H1 (cell line): ENCODE data around the gene PRR20B. TPM values are rescaled to one million over a fixed set of nuclear protein-coding genes. Genes with fewer than 3 reads are reported as not detected.

Experiments
- CTCF ChIA-PET: fragments of 300-600 bp; sonication (Branson Sonifier 250); formaldehyde crosslinking; loops from one replicate; lab custom pipeline; 2021; ENCODE audit not compliant: partially characterized antibody; lab: Charles Lee
- POLR2A ChIA-PET: fragments of 300-600 bp; sonication (Branson Sonifier 250); formaldehyde crosslinking; loops from one replicate; lab custom pipeline; 2021; ENCODE audit warnings: inconsistent platforms; ENCODE audit not compliant: partially characterized antibody; lab: Charles Lee
- DNase-seq, 2 experiments: peaks; one replicate each; pipeline versions ENCODE4 v3.0.0 to v3.0.0-alpha.2; 2010 to 2022; ENCODE audit warnings: low spot score in 2 of 2, low read depth in 1 of 2, mixed read lengths in 1 of 2
- FAIRE-seq: peaks from 2 replicates; lab custom pipeline; 2011; peaks lifted over from hg19 to GRCh38; lab: Jason Lieb, UNC
- H2AFZ ChIP-seq: 2 replicates; pipeline ENCODE4 v1.8.1; 2012; ENCODE audit warnings: low read length, inconsistent platforms
- H2AK5ac ChIP-seq: 2 replicates; pipeline ENCODE4 v1.6.1; 2013; ENCODE audit warnings: low read depth, low read length
- H2BK120ac ChIP-seq: replicated peaks from 2 replicates; pipeline ENCODE3; 2013; ENCODE audit warnings: low read depth, low read length, inconsistent platforms
- H2BK12ac ChIP-seq: 2 replicates; pipeline ENCODE4 v1.6.1; 2013; ENCODE audit warnings: low read depth, low read length
- H2BK15ac ChIP-seq: 2 replicates; pipeline ENCODE4 v1.6.1; 2013; ENCODE audit warnings: low read length
- H2BK20ac ChIP-seq: 2 replicates; pipeline ENCODE4 v1.6.1; 2013; ENCODE audit warnings: low read length
- H2BK5ac ChIP-seq: 2 replicates; pipeline ENCODE4 v1.6.1; 2013; ENCODE audit warnings: low read depth, low read length
- H3K14ac ChIP-seq: 2 replicates; pipeline ENCODE4 v1.6.1; 2013; ENCODE audit warnings: inconsistent platforms; ENCODE audit not compliant: insufficient read length
- H3K18ac ChIP-seq: 2 replicates; pipeline ENCODE4 v1.6.1; 2013; ENCODE audit warnings: low read length; ENCODE audit errors: extremely low read depth
- H3K23ac ChIP-seq: 2 replicates; pipeline ENCODE4 v1.6.1; 2013; ENCODE audit warnings: inconsistent platforms; ENCODE audit not compliant: insufficient read length
- H3K23me2 ChIP-seq: 2 replicates; pipeline ENCODE4 v1.6.1; 2013; ENCODE audit warnings: low read depth, low read length
- H3K27ac ChIP-seq: 2 replicates; pipeline ENCODE4 v1.6.1; 2011; ENCODE audit warnings: low read depth, low read length, inconsistent platforms
- H3K27me3 ChIP-seq, 4 experiments: replicated peaks in 1 of 4; 1 replicate in 1 of 4; 2 replicates in 3 of 4; pipeline versions ENCODE4 v1.6.1 to v1.8.1; 2011 to 2013; ENCODE audit warnings: low read length in 3 of 4, mild to moderate bottlenecking in 3 of 4, inconsistent platforms in 2 of 4, mixed read lengths in 2 of 4, moderate library complexity in 1 of 4; ENCODE audit not compliant: control insufficient read depth in 3 of 4, insufficient read depth in 3 of 4; ENCODE audit errors: extremely low read depth in 1 of 4
- H3K36me3 ChIP-seq, 4 experiments: 2 replicates each; pipeline versions ENCODE4 v1.6.1 to v1.8.1; 2011 to 2013; ENCODE audit warnings: mild to moderate bottlenecking in 4 of 4, low read length in 3 of 4, moderate library complexity in 2 of 4, control low read depth in 1 of 4, inconsistent platforms in 1 of 4; ENCODE audit not compliant: insufficient read depth in 4 of 4, control insufficient read depth in 2 of 4
- H3K4ac ChIP-seq: replicated peaks from 2 replicates; pipeline ENCODE3; 2013; ENCODE audit warnings: low read length, low read depth, mixed read lengths, inconsistent platforms; ENCODE audit not compliant: insufficient read length
- H3K4me1 ChIP-seq, 4 experiments: replicated peaks in 1 of 4; 1 replicate in 1 of 4; 2 replicates in 3 of 4; pipeline versions ENCODE4 v1.6.1 to v1.8.1; 2011 to 2013; ENCODE audit warnings: low read length in 3 of 4, inconsistent platforms in 2 of 4, mixed read lengths in 1 of 4; ENCODE audit not compliant: insufficient read depth in 4 of 4, control insufficient read depth in 3 of 4
- H3K4me2 ChIP-seq, 2 experiments: 2 replicates each; pipeline versions ENCODE4 v1.6.1 to v1.8.1; 2011 to 2013; ENCODE audit warnings: low read depth in 2 of 2, low read length in 2 of 2, control low read depth in 1 of 2, inconsistent platforms in 1 of 2, mild to moderate bottlenecking in 1 of 2; ENCODE audit not compliant: insufficient read depth in 1 of 2
- H3K4me3 ChIP-seq, 4 experiments: fragments of 200-600, 300-600 bp in 1 of 4; sonication (generic), shearing (Covaris generic), sonication (Bioruptor Twin) in 1 of 4; 2 replicates each; pipeline versions ENCODE4 v1.5.1 to v1.8.1; 2011 to 2016; ENCODE audit warnings: low read length in 4 of 4, low read depth in 3 of 4, control low read depth in 2 of 4, inconsistent platforms in 2 of 4, mild to moderate bottlenecking in 2 of 4, mixed read lengths in 1 of 4, moderate library complexity in 1 of 4; ENCODE audit not compliant: insufficient read depth in 2 of 4; ENCODE audit errors: extremely low read depth in 1 of 4
- H3K56ac ChIP-seq: replicated peaks from 2 replicates; pipeline ENCODE3; 2013; ENCODE audit warnings: low read depth, mild to moderate bottlenecking, mixed read lengths, low read length, inconsistent platforms; ENCODE audit not compliant: insufficient read length
- H3K79me1 ChIP-seq: 2 replicates; pipeline ENCODE4 v1.6.1; 2013; ENCODE audit warnings: low read depth, low read length, control low read depth
- H3K79me2 ChIP-seq, 2 experiments: 2 replicates each; pipeline versions ENCODE4 v1.6.1 to v1.8.1; 2012 to 2013; ENCODE audit warnings: low read length in 2 of 2, mild to moderate bottlenecking in 2 of 2, inconsistent platforms in 1 of 2; ENCODE audit not compliant: insufficient read depth in 2 of 2, control insufficient read depth in 1 of 2
- H3K9ac ChIP-seq, 4 experiments: replicated peaks in 1 of 4; 1 replicate in 1 of 4; 2 replicates in 3 of 4; pipeline versions ENCODE4 v1.6.1 to v1.8.1; 2011 to 2013; ENCODE audit warnings: low read depth in 3 of 4, low read length in 3 of 4, control low read depth in 2 of 4, mild to moderate bottlenecking in 2 of 4, moderate library complexity in 2 of 4, inconsistent platforms in 1 of 4; ENCODE audit errors: extremely low read depth in 1 of 4
- H3K9me3 ChIP-seq, 2 experiments: 2 replicates each; pipeline versions ENCODE4 v1.6.1 to v1.8.1; 2012 to 2013; ENCODE audit warnings: mild to moderate bottlenecking in 2 of 2, moderate library complexity in 2 of 2, control low read depth in 1 of 2, inconsistent platforms in 1 of 2, low read depth in 1 of 2, low read length in 1 of 2, mixed read lengths in 1 of 2; ENCODE audit not compliant: insufficient read depth in 2 of 2
- H4K20me1 ChIP-seq, 2 experiments: replicated peaks in 1 of 2; 2 replicates each; pipeline versions ENCODE3 to v1.8.1; 2011 to 2013; ENCODE audit warnings: inconsistent platforms in 2 of 2, low read length in 2 of 2, mild to moderate bottlenecking in 1 of 2; ENCODE audit not compliant: insufficient read depth in 2 of 2, control insufficient read depth in 1 of 2
- H4K5ac ChIP-seq: 2 replicates; pipeline ENCODE4 v1.6.1; 2013; ENCODE audit warnings: low read length, low read depth, mixed read lengths, inconsistent platforms; ENCODE audit not compliant: insufficient read length
- H4K8ac ChIP-seq: 2 replicates; pipeline ENCODE4 v1.8.0; 2013; ENCODE audit warnings: mild to moderate bottlenecking, moderate library complexity, low read length, inconsistent platforms; ENCODE audit not compliant: insufficient read depth; ENCODE audit errors: extremely low read depth
- H4K91ac ChIP-seq: replicated peaks from 2 replicates; pipeline ENCODE3; 2013; ENCODE audit warnings: low read length, mixed read lengths, inconsistent platforms; ENCODE audit not compliant: insufficient read length
- KDM5A ChIP-seq: fragments of 200-600 bp; IDR thresholded peaks from 2 replicates; pipeline ENCODE4 v1.7.1; 2012; ENCODE audit warnings: mild to moderate bottlenecking, low read length, inconsistent platforms, mixed read lengths
- MAFK ChIP-seq: IDR thresholded peaks from 2 replicates; pipeline ENCODE4 v1.6.1; 2012; ENCODE audit warnings: low read depth, mild to moderate bottlenecking, improper control_type of control experiment, low read length
- POLR2AphosphoS5 ChIP-seq: IDR thresholded peaks from 2 replicates; pipeline ENCODE4 v1.6.1; 2011; ENCODE audit warnings: low read depth, low read length
- RAD21 ChIP-seq, 2 experiments: IDR thresholded peaks in 1 of 2; conservative IDR thresholded peaks in 1 of 2; 2 replicates each; pipeline ENCODE4 v1.6.1; 2011; ENCODE audit warnings: low read depth in 2 of 2, low read length in 2 of 2, improper control_type of control experiment in 1 of 2, inconsistent platforms in 1 of 2, mild to moderate bottlenecking in 1 of 2, moderate library complexity in 1 of 2
- RFX5 ChIP-seq: IDR thresholded peaks from 2 replicates; pipeline ENCODE4 v1.6.1; 2011; ENCODE audit warnings: low read depth, low read length, improper control_type of control experiment, borderline replicate concordance
- SIN3A ChIP-seq, 2 experiments: IDR thresholded peaks in 1 of 2; conservative IDR thresholded peaks in 1 of 2; 2 replicates each; pipeline ENCODE4 v1.6.1; 2011 to 2012; ENCODE audit warnings: low read length in 2 of 2, improper control_type of control experiment in 1 of 2, low read depth in 1 of 2, mild to moderate bottlenecking in 1 of 2
- WGBS, 2 experiments: shearing (Covaris generic) in 1 of 2; methylation state at CpG; one replicate each; pipeline versions ENCODE4 v1.1.6 to v1.1.7; 2013 to 2015; ENCODE audit warnings: low lambda C conversion rate in 2 of 2, mixed read lengths in 2 of 2, inconsistent platforms in 1 of 2, low coverage in 1 of 2, missing lambda C conversion rate in 1 of 2; ENCODE audit not compliant: insufficient replicate concordance in 2 of 2, insufficient coverage in 1 of 2, insufficient read length in 1 of 2; ENCODE audit errors: extremely low coverage in 1 of 2, missing lambda C conversion rate in 1 of 2; 5-methylcytosine and 5-hydroxymethylcytosine counted together
- polyA plus RNA-seq, 7 experiments: library from polyadenylated mRNA; depleted of rRNA in 3 of 7; stranded (reverse) in 5 of 7; unstranded in 2 of 7; fragments of >200 nt in 5 of 7; fragments of 200-250 nt in 2 of 7; gene quantifications; 1 replicate in 5 of 7; 2 replicates in 1 of 7; 4 replicates in 1 of 7; pipeline versions ENCODE4 v1.2.1 to v1.2.3, GENCODE V29; 2011 to 2013; ENCODE audit warnings: missing spikeins in 2 of 7, mixed read lengths in 2 of 7
- total RNA-seq: library from RNA; stranded (reverse); fragmentation: NEBNext Ultra II Directional; extraction: Animal tissue kit (Norgen Biotek cat#: 25700); gene quantifications from 2 replicates; pipeline ENCODE4 v1.2.1, GENCODE V29; 2021

PRR20B gene
- total and polyA plus RNA-seq, 2 of the 8 experiments (the other 6 are each of a cell fraction or from before 2014, with no cell fraction given) = not detected

DNA sequence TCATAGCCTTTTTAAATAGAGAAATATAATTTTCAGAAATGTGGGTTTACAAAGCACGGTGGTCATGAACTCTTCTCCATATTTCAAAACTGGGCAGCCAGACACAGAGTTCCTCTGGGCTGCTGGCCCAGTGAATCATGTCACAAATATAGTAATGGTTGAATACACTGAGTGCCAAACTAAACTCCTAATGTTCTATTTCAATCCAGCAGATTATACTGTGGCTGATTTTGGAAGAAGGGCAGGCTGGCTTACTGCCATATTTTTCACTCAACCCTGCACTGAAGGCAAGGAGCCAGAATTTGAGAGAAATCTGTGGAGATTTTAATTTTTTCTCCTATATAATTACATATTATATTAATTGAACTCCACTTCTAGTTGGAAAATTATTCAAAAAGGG is 23.6 kb upstream of the PRR20B start:
- Histone ChIP-seq H3K4me3 (no peak overlapping the region), H3K27me3 (no peaks in the 10 kb centered on the region), H2BK5ac (no peak overlapping the region), H3K18ac (no peak overlapping the region), H2AK5ac (no peak overlapping the region), H2BK12ac (no peak overlapping the region), H3K23me2 (no peaks in the 10 kb centered on the region), H2AFZ (no peak overlapping the region), H3K9me3 (no peaks in the 10 kb centered on the region), H3K27ac (no peak overlapping the region), H4K91ac (no peak overlapping the region), H4K5ac (no peak overlapping the region), H3K4me2 (no peak overlapping the region), H3K4me1 (no peaks in the 10 kb centered on the region), H4K20me1 (no peaks in the 10 kb centered on the region), H2BK20ac (no peak overlapping the region), H3K79me1 (no peaks in the 10 kb centered on the region), H3K56ac (no peak overlapping the region), H3K4ac (no peak overlapping the region), H4K8ac (no peak overlapping the region), H3K79me2 (no peaks in the 10 kb centered on the region), H3K14ac (no peak overlapping the region), H3K36me3 (no peaks in the 10 kb centered on the region), H2BK120ac (no peak overlapping the region), H3K9ac (no peak overlapping the region), H2BK15ac (no peak overlapping the region), H3K23ac (no peak overlapping the region)
- ChIA-PET CTCF (no interaction called here), POLR2A (no interaction called here)
- 93% methylated on average over 1 of the region's 1 CpG; no CpG with 5 or more reads in 1 of the 2 experiments for WGBS, 2 experiments
- no peak for TF ChIP-seq MAFK
- TF ChIP-seq KDM5A = no peak
- TF ChIP-seq SIN3A (conservative IDR thresholded peaks at IDR 0.05 in 1 of 2, IDR thresholded peaks at IDR 0.05 in 1 of 2; ENCODE audit: low read depth in 1 of 2, low read length in 2 of 2) = no peak
- TF ChIP-seq RFX5 = no peak
- no peak for TF ChIP-seq RAD21 (IDR thresholded peaks at IDR 0.05 in 1 of 2, conservative IDR thresholded peaks at IDR 0.05 in 1 of 2; ENCODE audit: low read depth in 2 of 2, low read length in 2 of 2)
- no peak for TF ChIP-seq POLR2AphosphoS5
- FAIRE-seq (no peak), DNase-seq (no peak)
